HG03565 (cell line): ENCODE measurements around the gene CCDC179.

ENCODE experiments used
- ATAC-seq: cut with Tn5 transposase; IDR thresholded peaks from one replicate; pipeline ENCODE4 v1.9.1; 2021; ENCODE audit warnings: mild to moderate bottlenecking, moderate library complexity; ENCODE audit not compliant: unreplicated experiment

Gene CCDC179

GRCh38 chr11:22808571-22809197, 51.6 kb downstream of the CCDC179 start:
- peak; percentile 18 for ATAC-seq

GRCh38 chr11:22807855-22808570, 52.3 kb downstream of the CCDC179 start:
- peak; percentile 99 for ATAC-seq

GRCh38 chr11:22807391-22807790, 52.9 kb downstream of the CCDC179 start:
- ATAC-seq: no peak

- ATAC-seq: no peak
These were observed 57.4 kb downstream of the CCDC179 start for GRCh38 chr11:22802861-22803260.

- ATAC-seq: no peak
These were observed 59.8 kb downstream of the CCDC179 start for GRCh38 chr11:22800482-22800881.

- ATAC-seq: no peak
These were observed 61.4 kb downstream of the CCDC179 start for GRCh38 chr11:22798901-22799300.

GRCh38 chr11:22797047-22797446, 63.2 kb downstream of the CCDC179 start:
- ATAC-seq: no peak
